Ishikawa (cell line): ENCODE measurements around the gene CHCHD1.

Experiments
- CEBPB ChIP-seq: IDR thresholded peaks from 2 replicates; pipeline ENCODE4 v1.6.1; 2012
- CREB1 ChIP-seq: IDR thresholded peaks from 2 replicates; pipeline ENCODE4 v1.6.1; 2012; ENCODE audit warnings: low read depth
- EGR1 ChIP-seq: IDR thresholded peaks from 2 replicates; pipeline ENCODE4 v1.6.1; 2012
- EP300 ChIP-seq: IDR thresholded peaks from 2 replicates; pipeline ENCODE4 v1.6.1; 2012; ENCODE audit warnings: borderline replicate concordance
- FOXM1 ChIP-seq: IDR thresholded peaks from 2 replicates; pipeline ENCODE4 v1.6.1; 2012; ENCODE audit warnings: low read depth, borderline replicate concordance
- MAX ChIP-seq: IDR thresholded peaks from 2 replicates; pipeline ENCODE4 v1.6.1; 2012
- NFIC ChIP-seq: IDR thresholded peaks from 2 replicates; pipeline ENCODE4 v1.6.1; 2012
- RAD21 ChIP-seq: IDR thresholded peaks from 2 replicates; pipeline ENCODE4 v1.6.1; 2012; ENCODE audit warnings: low read depth
- REST ChIP-seq: IDR thresholded peaks from 2 replicates; pipeline ENCODE4 v1.6.1; 2012; ENCODE audit warnings: low read depth, mild to moderate bottlenecking
- TAF1 ChIP-seq: IDR thresholded peaks from 2 replicates; pipeline ENCODE4 v1.6.1; 2012; ENCODE audit warnings: low read depth, mild to moderate bottlenecking
- TCF12 ChIP-seq: IDR thresholded peaks from 2 replicates; pipeline ENCODE4 v1.6.1; 2012; ENCODE audit warnings: low read depth
- TEAD4 ChIP-seq: IDR thresholded peaks from 2 replicates; pipeline ENCODE4 v1.6.1; 2012
- USF1 ChIP-seq: IDR thresholded peaks from 2 replicates; pipeline ENCODE4 v1.6.1; 2012
- YY1 ChIP-seq: IDR thresholded peaks from 2 replicates; pipeline ENCODE4 v1.6.1; 2012; ENCODE audit warnings: low read depth
- ZBTB7A ChIP-seq: IDR thresholded peaks from 2 replicates; pipeline ENCODE4 v1.6.1; 2012; ENCODE audit warnings: low read depth

The CHCHD1 gene

GRCh38 chr10:73781879-73782748 is at the start of gene CHCHD1:
CHCHD1 (plus strand) TSS chr10:73782048; CDS start chr10:73782076, 28 bp downstream.
- TF ChIP-seq EGR1 (peak; percentile 67), CREB1 (no peak), ZBTB7A (peak; percentile 92), TEAD4 (0 out of 2 replicates have a peak, but pooled peaks have one; percentile 13), YY1 (peak; percentile 98), REST (0 out of 2 replicates have a peak, but pooled peaks have one; percentile 27), CEBPB (peak; percentile 6; the same call in 1 of the 2 replicates), USF1 (peak; percentile 79), MAX (peak; percentile 92), TCF12 (peak; percentile 85), NFIC (peak; percentile 62), FOXM1 (no peak), EP300 (peak; percentile 43; the same call in 1 of the 2 replicates), RAD21 (no peak), TAF1 (peak; percentile 99)

GRCh38 chr10:73732426-73732825 is 49.4 kb upstream of the CHCHD1 start:
- TF ChIP-seq RAD21: no peak
- TF ChIP-seq EP300: no peak
- TF ChIP-seq TEAD4: no peak
- TF ChIP-seq USF1: no peak
- TF ChIP-seq ZBTB7A: no peak
- TF ChIP-seq FOXM1: no peak
- no peak for TF ChIP-seq CEBPB
- TF ChIP-seq REST: no peak
- no peak for TF ChIP-seq TCF12
- TF ChIP-seq YY1: no peak
- TF ChIP-seq MAX: no peak

- no peak for TF ChIP-seq USF1
- no peak for TF ChIP-seq EGR1
- TF ChIP-seq NFIC: no peak
- no peak for TF ChIP-seq CREB1
- TF ChIP-seq TCF12: no peak
- TF ChIP-seq EP300: no peak
- TF ChIP-seq CEBPB: no peak
- TF ChIP-seq FOXM1: no peak
- TF ChIP-seq MAX: no peak
- TF ChIP-seq ZBTB7A: no peak
- no peak for TF ChIP-seq REST
Observed at GRCh38 chr10:73732931-73733623, 48.8 kb upstream of the CHCHD1 start.
